Vagina (tissue), 2 donors: Measurements from ENCODE around the gene MCF2L. TPM values are rescaled to one million over a fixed set of nuclear protein-coding genes. Genes with fewer than 3 reads are reported as not detected.

Source experiments
- DNase-seq, 2 donors: peaks; one replicate each; pipeline ENCODE4 v3.0.0-alpha.2; 2017; ENCODE audit errors: extremely low spot score in 2 of 2
- H3K27ac ChIP-seq: fragments of 200-600 bp; sonication (generic); one replicate; pipeline ENCODE4 v1.5.1; 2019
- H3K27me3 ChIP-seq: fragments of 200-600 bp; sonication (generic); one replicate; pipeline ENCODE4 v1.5.1; 2019
- H3K36me3 ChIP-seq, 2 donors: fragments of 200-600 bp; sonication (generic); one replicate each; pipeline ENCODE4 v1.5.1; 2017 to 2019
- H3K4me1 ChIP-seq: fragments of 200-600 bp; sonication (generic); one replicate; pipeline ENCODE4 v1.5.1; 2019
- H3K4me3 ChIP-seq, 2 donors: fragments of 200-600 bp; sonication (generic); 1 replicate in 1 of 2; 2 replicates in 1 of 2; pipeline ENCODE4 v1.5.1; 2016 to 2019
- H3K9me3 ChIP-seq: fragments of 200-600 bp; sonication (generic); one replicate; pipeline ENCODE4 v1.5.1; 2019
- CTCF ChIP-seq, 3 experiments: fragments of 450-650 bp in 2 of 3; fragments of 200-600 bp in 1 of 3; sonication (generic) in 1 of 3; IDR thresholded peaks; one replicate each; pipeline ENCODE4 v1.5.1; 2017 to 2019; ENCODE audit warnings: antibody characterized with exemption in 3 of 3, mild to moderate bottlenecking in 2 of 3, moderate library complexity in 2 of 3
- POLR2A ChIP-seq, 2 donors: fragments of 450-650 bp; IDR thresholded peaks; one replicate each; pipeline ENCODE4 v1.6.1; 2017; ENCODE audit warnings: antibody characterized with exemption in 2 of 2, mild to moderate bottlenecking in 2 of 2, moderate library complexity in 2 of 2
- POLR2AphosphoS5 ChIP-seq, 2 donors: sonication (generic); formaldehyde crosslinking; IDR thresholded peaks; one replicate each; pipeline ENCODE4 v1.9.0; 2017; ENCODE audit warnings: antibody characterized with exemption in 2 of 2, mild to moderate bottlenecking in 2 of 2, low read depth in 1 of 2; ENCODE audit not compliant: insufficient read depth in 1 of 2
- intact Hi-C: fragments of 100-400 bp; cut with DNase I; formaldehyde crosslinking; loops from one replicate; pipeline ENCODE4 v1.15.1; 2023
- total RNA-seq: library from RNA; depleted of rRNA; stranded (reverse); fragments of >200 nt; gene quantifications from one replicate; pipeline ENCODE4 v1.2.3, GENCODE V29; 2016

Gene MCF2L
- total RNA-seq, 1 donor from 2014 or later: 45.4 TPM

- no peak overlapping the region for H3K4me3 ChIP-seq
- peaks cover 19% of the 10 kb centered on the region for H3K4me1 ChIP-seq
- H3K27ac ChIP-seq: no peak overlapping the region
- H3K9me3 ChIP-seq: no peaks in the 10 kb centered on the region
- TF ChIP-seq POLR2AphosphoS5 (IDR thresholded peaks at IDR 0.05; ENCODE audit: insufficient read depth in 1 of 2, low read depth in 1 of 2): no peak
- no peak for TF ChIP-seq POLR2A (IDR thresholded peaks at IDR 0.05)
- TF ChIP-seq CTCF (IDR thresholded peaks at IDR 0.05): no peak
- no peaks in the 10 kb centered on the region for H3K36me3 ChIP-seq
- no peaks in the 10 kb centered on the region for H3K27me3 ChIP-seq
- intact Hi-C loops: no loop called here
- DNase-seq: no peak
These were observed 46.0 kb downstream of the MCF2L start for GRCh38 chr13:113014752-113015745.

GRCh38 chr13:113015826-113016525, 47.0 kb downstream of the MCF2L start:
- no peak for TF ChIP-seq POLR2AphosphoS5 (IDR thresholded peaks at IDR 0.05; ENCODE audit: insufficient read depth in 1 of 2, low read depth in 1 of 2)
- no peak for TF ChIP-seq POLR2A (IDR thresholded peaks at IDR 0.05)
- TF ChIP-seq CTCF (IDR thresholded peaks at IDR 0.05): no peak
- no peak for DNase-seq
- H3K4me1 ChIP-seq: peaks cover 18% of the 10 kb centered on the region
- no peak overlapping the region for H3K27ac ChIP-seq
- H3K9me3 ChIP-seq: no peaks in the 10 kb centered on the region
- intact Hi-C loops: no loop called here
- H3K4me3 ChIP-seq: no peak overlapping the region
- H3K27me3 ChIP-seq: no peaks in the 10 kb centered on the region
- no peaks in the 10 kb centered on the region for H3K36me3 ChIP-seq

GRCh38 chr13:113016526-113017295, 47.7 kb downstream of the MCF2L start:
- no peak for TF ChIP-seq POLR2A (IDR thresholded peaks at IDR 0.05)
- no peak for TF ChIP-seq POLR2AphosphoS5 (IDR thresholded peaks at IDR 0.05; ENCODE audit: insufficient read depth in 1 of 2, low read depth in 1 of 2)
- TF ChIP-seq CTCF (IDR thresholded peaks at IDR 0.05): no peak
- peaks cover 18% of the 10 kb centered on the region for H3K4me1 ChIP-seq
- no peaks in the 10 kb centered on the region for H3K27me3 ChIP-seq
- no peak overlapping the region for H3K27ac ChIP-seq
- no peak for DNase-seq
- H3K9me3 ChIP-seq: no peaks in the 10 kb centered on the region
- intact Hi-C loops: no loop called here
- no peak overlapping the region for H3K4me3 ChIP-seq
- H3K36me3 ChIP-seq: no peaks in the 10 kb centered on the region

DNA sequence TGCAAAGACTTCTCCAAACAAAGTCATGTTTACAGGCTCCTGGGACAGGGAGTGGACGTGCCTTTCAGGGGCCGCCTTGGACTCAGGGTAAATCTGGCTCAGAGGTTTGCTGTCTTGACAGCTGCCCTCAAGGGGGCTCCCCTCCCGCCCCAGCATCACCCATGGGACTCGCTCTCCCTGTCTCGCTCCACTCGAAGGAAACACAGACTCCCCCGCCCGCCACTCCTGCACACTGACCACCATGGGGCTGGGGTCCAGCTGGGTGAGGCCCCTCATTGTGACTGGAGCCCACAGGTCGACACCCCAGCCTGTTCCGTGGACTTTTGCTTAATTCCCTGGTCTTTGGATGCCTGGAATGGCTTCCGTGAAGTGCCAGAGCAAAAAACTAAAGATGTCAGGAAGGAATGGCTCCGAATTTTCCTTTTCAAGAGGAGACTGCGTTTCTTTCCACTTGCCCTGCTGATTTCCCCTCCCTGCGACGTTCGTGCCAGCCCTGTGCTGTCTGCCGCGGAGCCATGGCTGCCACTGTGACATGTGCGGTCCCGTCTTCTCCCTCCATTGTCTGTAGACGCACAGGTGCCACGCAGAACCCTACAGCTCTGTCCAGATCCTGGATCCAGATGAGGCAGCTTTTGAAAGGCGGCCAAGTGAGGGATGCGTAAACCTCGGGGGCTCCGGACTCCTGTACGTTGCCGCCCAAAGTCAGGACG, 48.6 kb downstream of the MCF2L start:
- Histone ChIP-seq H3K4me3 (no peak overlapping the region), H3K4me1 (peaks cover 25% of the 10 kb centered on the region), H3K36me3 (no peaks in the 10 kb centered on the region), H3K27ac (no peak overlapping the region), H3K27me3 (no peaks in the 10 kb centered on the region), H3K9me3 (no peaks in the 10 kb centered on the region)
- TF ChIP-seq POLR2A (IDR thresholded peaks at IDR 0.05) (no peak), POLR2AphosphoS5 (IDR thresholded peaks at IDR 0.05; ENCODE audit: insufficient read depth in 1 of 2, low read depth in 1 of 2) (no peak), CTCF (IDR thresholded peaks at IDR 0.05) (no peak)
- intact Hi-C loops: no loop called here
- DNase-seq: no peak
